GM13977 (cell line): ENCODE data around the gene GABBR2.

Experiments
- DNase-seq: peaks from one replicate; pipeline ENCODE4 v3.0.0; 2012; ENCODE audit warnings: low spot score
- in situ Hi-C: fragments of 300-500 bp; cut with MboI; formaldehyde crosslinking; loops from one replicate; pipeline ENCODE4 v1.12.0; 2022; ENCODE audit warnings: low sequenced_read_pairs, low pct_unique_long_range_greater_than_20kb, mixed read lengths, inconsistent platforms; ENCODE audit not compliant: unreplicated experiment
- TF ChIP-seq, protein P1 (sequence below): IDR thresholded peaks from 2 replicates; pipeline ENCODE4 v1.5.1; 2012; ENCODE audit warnings: mild to moderate bottlenecking, control low read depth; ENCODE audit not compliant: insufficient read depth; ENCODE audit errors: extremely low read depth, missing control alignments

GABBR2 gene

DNA sequence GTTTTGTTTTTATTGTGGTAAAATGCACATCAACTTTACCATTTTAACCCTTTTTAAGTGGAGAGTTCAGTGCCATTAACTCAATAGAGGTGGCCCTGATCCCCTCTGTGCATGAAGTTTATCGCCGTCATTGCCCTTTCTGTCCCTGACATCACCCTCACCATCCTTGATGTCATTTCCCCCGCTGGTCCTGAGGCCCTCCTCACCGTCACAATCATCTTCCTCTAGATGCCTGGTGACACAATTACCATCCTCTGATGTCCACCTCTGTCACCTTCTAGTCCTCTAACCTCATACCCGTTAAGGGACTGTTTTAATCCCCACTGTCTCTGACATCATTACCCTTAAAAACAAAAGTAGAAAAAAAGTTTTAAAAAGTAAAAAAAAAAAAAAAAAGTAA is 340.8 kb downstream of the GABBR2 start:
- TF ChIP-seq, protein P1, sequence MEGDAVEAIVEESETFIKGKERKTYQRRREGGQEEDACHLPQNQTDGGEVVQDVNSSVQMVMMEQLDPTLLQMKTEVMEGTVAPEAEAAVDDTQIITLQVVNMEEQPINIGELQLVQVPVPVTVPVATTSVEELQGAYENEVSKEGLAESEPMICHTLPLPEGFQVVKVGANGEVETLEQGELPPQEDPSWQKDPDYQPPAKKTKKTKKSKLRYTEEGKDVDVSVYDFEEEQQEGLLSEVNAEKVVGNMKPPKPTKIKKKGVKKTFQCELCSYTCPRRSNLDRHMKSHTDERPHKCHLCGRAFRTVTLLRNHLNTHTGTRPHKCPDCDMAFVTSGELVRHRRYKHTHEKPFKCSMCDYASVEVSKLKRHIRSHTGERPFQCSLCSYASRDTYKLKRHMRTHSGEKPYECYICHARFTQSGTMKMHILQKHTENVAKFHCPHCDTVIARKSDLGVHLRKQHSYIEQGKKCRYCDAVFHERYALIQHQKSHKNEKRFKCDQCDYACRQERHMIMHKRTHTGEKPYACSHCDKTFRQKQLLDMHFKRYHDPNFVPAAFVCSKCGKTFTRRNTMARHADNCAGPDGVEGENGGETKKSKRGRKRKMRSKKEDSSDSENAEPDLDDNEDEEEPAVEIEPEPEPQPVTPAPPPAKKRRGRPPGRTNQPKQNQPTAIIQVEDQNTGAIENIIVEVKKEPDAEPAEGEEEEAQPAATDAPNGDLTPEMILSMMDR, result no peak
- in situ Hi-C loops, result no loop called here
- no peak for DNase-seq

DNA sequence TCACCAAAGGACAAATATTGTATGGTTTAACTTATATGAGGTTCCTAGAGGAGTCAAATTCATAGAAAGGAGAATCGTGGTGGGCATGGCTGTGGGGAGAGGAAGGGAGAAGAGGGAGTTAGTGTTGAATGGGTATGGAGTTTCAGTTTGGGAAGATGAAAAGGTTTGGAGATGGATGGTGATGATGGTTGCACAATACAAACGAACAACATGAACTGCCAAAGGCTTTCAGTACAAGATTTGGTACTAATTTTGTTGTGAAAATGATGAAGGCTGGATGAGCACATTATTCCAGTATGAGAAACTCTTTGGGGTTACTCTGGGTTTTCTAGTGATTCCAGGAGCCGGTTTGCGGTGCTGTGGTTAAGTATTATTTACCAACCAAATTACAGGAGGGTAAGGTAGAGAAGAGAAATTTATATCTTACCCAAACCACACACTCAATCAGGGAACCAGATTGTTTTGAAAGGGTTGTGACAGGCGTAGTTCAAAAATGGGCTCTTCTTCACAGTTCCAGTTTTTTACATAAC is 341.3 kb downstream of the GABBR2 start:
- in situ Hi-C loops, result no loop called here
- TF ChIP-seq, protein P1, result no peak
- DNase-seq, result no peak

DNA sequence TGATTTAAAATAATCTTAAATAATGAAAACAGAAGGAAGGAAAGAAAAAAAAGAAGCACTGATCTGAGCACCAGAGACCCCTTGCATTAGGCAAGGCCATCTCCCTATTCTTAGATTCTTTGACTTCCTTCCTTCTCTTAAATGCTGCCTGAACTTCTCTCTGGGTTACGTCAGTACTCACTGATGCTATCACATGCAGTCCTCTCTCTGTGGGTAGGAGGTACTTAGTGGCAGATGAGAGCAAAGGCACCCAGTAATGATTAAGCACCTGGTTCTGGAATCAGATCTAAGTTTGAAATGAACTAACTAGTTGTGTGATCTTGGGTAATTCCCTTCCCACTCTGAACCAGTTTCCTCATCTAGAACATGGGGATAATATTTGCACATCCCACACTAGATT is 343.0 kb downstream of the GABBR2 start:
- in situ Hi-C loops, result no loop called here
- DNase-seq, result no peak

DNA sequence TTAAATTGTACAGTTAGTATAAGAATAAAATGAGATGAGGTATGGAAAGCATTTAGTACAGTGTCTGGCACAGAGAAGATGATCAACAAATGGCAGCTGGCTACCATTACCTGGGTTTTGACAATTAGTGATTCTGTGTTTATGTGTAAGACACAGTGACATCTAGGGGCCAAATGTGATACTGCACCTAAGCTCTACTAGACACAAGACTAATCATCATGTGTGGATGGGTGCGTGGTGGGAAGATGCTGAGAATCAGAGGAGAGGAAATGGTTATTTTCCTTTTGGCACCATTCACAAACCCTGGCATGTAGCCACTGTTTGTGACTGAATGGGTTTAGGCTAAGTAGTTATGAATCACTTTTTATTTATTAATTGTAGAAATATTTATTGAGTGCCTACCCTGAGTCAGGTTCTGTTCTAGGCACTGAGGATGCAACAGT is 343.5 kb downstream of the GABBR2 start:
- DNase-seq, result no peak
- TF ChIP-seq, protein P1, result peak; percentile 43
- in situ Hi-C loops, result no loop called here

More for the DNA sequence above, 343.0 kb downstream of the GABBR2 start:
- TF ChIP-seq, protein P1, result no peak

DNA sequence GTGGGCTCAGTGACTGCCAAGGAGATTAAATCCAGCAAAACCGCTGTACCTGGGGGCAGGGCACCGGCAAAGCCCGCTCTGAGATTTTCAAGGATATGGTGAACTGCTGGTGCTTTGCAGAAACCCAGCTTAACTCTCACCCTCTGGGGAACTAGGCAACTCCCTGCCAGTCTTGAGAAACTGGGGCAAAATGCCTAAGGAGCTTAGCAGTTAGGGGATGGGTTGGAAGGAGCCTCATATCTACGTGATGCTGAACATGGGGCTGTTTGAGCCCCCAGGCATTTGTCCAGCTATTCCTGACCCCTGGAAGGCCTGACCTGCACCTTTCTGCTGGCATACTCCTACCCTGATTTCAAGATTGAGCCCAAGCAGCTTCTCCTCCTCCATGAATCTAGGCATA is 344.6 kb downstream of the GABBR2 start:
- TF ChIP-seq, protein P1, result no peak
- in situ Hi-C loops, result no loop called here
- DNase-seq, result no peak

DNA sequence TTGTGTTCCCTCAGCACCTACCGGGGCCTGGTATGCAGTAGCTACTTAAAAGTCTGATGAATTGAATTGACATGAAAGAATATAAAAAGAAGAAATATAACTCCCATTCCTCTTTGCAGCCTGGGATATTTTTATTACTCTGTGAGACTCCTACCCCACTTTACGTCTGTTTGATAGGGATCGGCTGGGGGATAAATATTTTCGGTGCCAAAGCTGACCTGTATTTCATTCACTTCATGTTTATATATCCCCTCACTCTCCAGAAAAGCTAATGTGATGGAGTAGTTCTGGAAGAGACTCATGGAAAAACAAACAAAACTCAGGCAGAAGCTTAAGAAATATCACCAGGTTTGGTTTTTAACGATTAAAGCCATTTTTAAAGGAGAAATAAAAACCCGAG is 345.1 kb downstream of the GABBR2 start:
- in situ Hi-C loops, result no loop called here
- TF ChIP-seq, protein P1, result no peak
- DNase-seq, result no peak
